Heart left ventricle (tissue), 16 donors: ENCODE data around the gene FBXO44. TPM values are rescaled to one million over a fixed set of nuclear protein-coding genes. Genes with fewer than 3 reads are reported as not detected.

Experiments
- ATAC-seq, 4 donors: fragments of 200-7000 bp; cut with Tn5 transposase; one replicate each; pipeline ENCODE4 v1.9.1; 2020 to 2022; ENCODE audit warnings: moderate library complexity in 4 of 4, mild to moderate bottlenecking in 3 of 4, moderate number of reproducible peaks in 1 of 4
- DNase-seq, 5 donors: peaks; one replicate each; pipeline ENCODE4 v3.0.0-alpha.2; 2020
- H3K27ac ChIP-seq, 12 donors: fragments of 200-600 bp; sonication (generic) in 4 of 12; one replicate each; pipeline versions ENCODE4 v1.5.0 to v1.8.0; 2016 to 2022; ENCODE audit warnings: mild to moderate bottlenecking in 2 of 12
- H3K27me3 ChIP-seq, 9 donors: fragments of 200-600 bp; sonication (generic) in 2 of 9; one replicate each; pipeline versions ENCODE4 v1.5.1 to v1.8.0; 2016 to 2022; ENCODE audit warnings: mild to moderate bottlenecking in 3 of 9
- H3K36me3 ChIP-seq, 9 donors: fragments of 200-600 bp; sonication (generic) in 2 of 9; one replicate each; pipeline versions ENCODE4 v1.5.0 to v1.8.0; 2018 to 2022; ENCODE audit warnings: mild to moderate bottlenecking in 2 of 9
- H3K4me1 ChIP-seq, 12 donors: fragments of 200-600 bp; sonication (generic) in 4 of 12; one replicate each; pipeline versions ENCODE4 v1.5.0 to v1.8.0; 2016 to 2022; ENCODE audit warnings: mild to moderate bottlenecking in 3 of 12
- H3K4me3 ChIP-seq, 12 donors: fragments of 200-600 bp; sonication (generic) in 4 of 12; one replicate each; pipeline versions ENCODE4 v1.5.0 to v1.8.0; 2017 to 2022; ENCODE audit warnings: mild to moderate bottlenecking in 9 of 12, moderate library complexity in 4 of 12
- H3K9me3 ChIP-seq, 12 donors: fragments of 200-600 bp; sonication (generic) in 4 of 12; one replicate each; pipeline versions ENCODE4 v1.5.0 to v1.8.0; 2016 to 2022; ENCODE audit warnings: mild to moderate bottlenecking in 1 of 12
- CTCF ChIP-seq, 12 donors: fragments of 200-600 bp; sonication (generic) in 4 of 12; IDR thresholded peaks; one replicate each; pipeline versions ENCODE4 v1.5.0 to v1.8.0; 2018 to 2022; ENCODE audit warnings: antibody characterized with exemption in 12 of 12, mild to moderate bottlenecking in 5 of 12
- POLR2A ChIP-seq, 2 donors: fragments of 450-650 bp; IDR thresholded peaks; one replicate each; pipeline ENCODE4 v1.6.1; 2017; ENCODE audit warnings: antibody characterized with exemption in 2 of 2, mild to moderate bottlenecking in 2 of 2, moderate library complexity in 2 of 2
- WGBS, 4 donors: extraction: QIAGEN DNeasy Blood & Tissue Kit in 2 of 4; methylation state at CpG; one replicate each; pipeline versions ENCODE4 v1.1.5 to v1.1.7; 2013 to 2018; 5-methylcytosine and 5-hydroxymethylcytosine counted together
- intact Hi-C, 10 donors: fragments of 100-400 bp; cut with DNase I; formaldehyde crosslinking; loops; one replicate each; pipeline versions ENCODE4 v1.11.1 to v1.14.2; 2022
- polyA plus RNA-seq, 2 donors: library from polyadenylated mRNA; stranded (reverse); fragments of 200-250 nt; gene quantifications; one replicate each; pipeline ENCODE4 v1.2.3, GENCODE V29; 2013
- total RNA-seq, 9 donors: library from RNA; depleted of rRNA in 2 of 9; stranded (reverse); fragments of >200 nt in 2 of 9; fragmentation: NEBNext Ultra II Directional in 3 of 9; extraction: Animal tissue kit (Norgen Biotek cat#: 25700) in 3 of 9; gene quantifications; one replicate each; pipeline versions ENCODE4 v1.1.0 to v1.2.4, GENCODE V29; 2016 to 2023
- donor health status: ischemic (EF 13 %, LVEDD 7.1; RV severe dilation, severe dysfunction).
- donor health status: healthy with polysubstance abuse.
- donor health status: DM: no; HTN: yes; CAD: no.
- donor health status: DM: no; HTN: no; CAD: no.
- donor health status: ischemic (EF 25% LVEDD 6.9; RV normal size, moderate dysfunction).
- donor health status: ischemic (EF 25% LVEDD 5.7; RV mildly dilated, moderate dysfunction).
- donor health status: healthy.
- donor health status: DM: yes; HTN: yes; CAD: no.
- donor health status: ischemic (EF 35%, LVEDD 5.7; RV mildly dilated, moderate dysfunction).
- donor health status: nonischemic (EF 11% LVEDD 7.7; RV severe dilation, severe dysfunction).
- donor health status: DM: yes; HTN: yes; CAD: no.
- donor health status: PGD.
- donor health status: ischemic (EF 29% LVEDD 5.4; RV normal size, mild dysfunction).
- donor health status: nonischemic (EF 23%, LVEDD 6.1; RV moderate dilation, normal function).

FBXO44 gene
- total and polyA plus RNA-seq, 11 donors = 9.8 to 19.1 (median 15.8) TPM

GRCh38 chr1:11616766-11617165 is 37.9 kb upstream of the FBXO44 start:
- Histone ChIP-seq H3K9me3 (no peaks in the 10 kb centered on the region), H3K36me3 (no peaks in the 10 kb centered on the region), H3K27ac (no peak overlapping the region), H3K27me3 (peaks cover 0 to 28% (median 5%) of the 10 kb centered on the region in 9 donors), H3K4me3 (no peak overlapping the region), H3K4me1 (no peaks in the 10 kb centered on the region)
- WGBS, 4 donors = 62 to 72% (median 65%) methylated on average over 7 of the region's 7 CpGs
- intact Hi-C loops = no loop called here
- ATAC-seq (no peak), DNase-seq (no peak)
- TF ChIP-seq CTCF (IDR thresholded peaks at IDR 0.05) = no peak
- TF ChIP-seq POLR2A (IDR thresholded peaks at IDR 0.05) = no peak

GRCh38 chr1:11617314-11617713 is 37.4 kb upstream of the FBXO44 start:
- Histone ChIP-seq H3K9me3 (no peaks in the 10 kb centered on the region), H3K27ac (no peak overlapping the region), H3K4me3 (no peak overlapping the region), H3K36me3 (no peaks in the 10 kb centered on the region), H3K4me1 (no peaks in the 10 kb centered on the region), H3K27me3 (peaks cover 0 to 29% (median 5%) of the 10 kb centered on the region in 9 donors)
- no peak for DNase-seq
- ATAC-seq = no peak
- WGBS, 4 donors = 67 to 75% (median 68%) methylated on average over 4 to 7 of the region's 7 CpGs
- intact Hi-C loops = no loop called here
- TF ChIP-seq POLR2A (IDR thresholded peaks at IDR 0.05) (no peak), CTCF (IDR thresholded peaks at IDR 0.05) (no peak)

- H3K9me3 ChIP-seq = no peaks in the 10 kb centered on the region
- no peaks in the 10 kb centered on the region for H3K4me1 ChIP-seq
- intact Hi-C loops = no loop called here
- peaks cover 0 to 29% (median 5%) of the 10 kb centered on the region in 9 donors for H3K27me3 ChIP-seq
- DNase-seq (no peak), ATAC-seq (no peak)
- H3K27ac ChIP-seq = no peak overlapping the region
- H3K4me3 ChIP-seq = no peak overlapping the region
- 64 to 89% (median 81%) methylated on average over 2 of the region's 2 CpGs for WGBS, 4 donors
- TF ChIP-seq CTCF (IDR thresholded peaks at IDR 0.05) (no peak), POLR2A (IDR thresholded peaks at IDR 0.05) (no peak)
- no peaks in the 10 kb centered on the region for H3K36me3 ChIP-seq
Observed at GRCh38 chr1:11617741-11618140, 36.9 kb upstream of the FBXO44 start.

GRCh38 chr1:11620405-11620804 is 34.3 kb upstream of the FBXO44 start:
- no peak for DNase-seq
- no peak for ATAC-seq
- Histone ChIP-seq H3K27ac (no peak overlapping the region), H3K4me3 (no peak overlapping the region), H3K4me1 (no peaks in the 10 kb centered on the region), H3K27me3 (peaks cover 0 to 42% (median 3%) of the 10 kb centered on the region in 9 donors), H3K9me3 (no peaks in the 10 kb centered on the region), H3K36me3 (no peaks in the 10 kb centered on the region)
- TF ChIP-seq POLR2A (IDR thresholded peaks at IDR 0.05) (no peak), CTCF (IDR thresholded peaks at IDR 0.05) (no peak)
- WGBS, 4 donors = 38 to 48% (median 44%) methylated on average over 12 of the region's 12 CpGs
- intact Hi-C loops = loop anchor here in 1 of 10 donors (10.0 kb wide), 1 partner anchor 146 kb away; the partner anchor contains the start of gene DISP3
